ENCODE data around the gene KRT14.
A peak's percentile ranks its signal among the peaks of the same experiment; 100 is the strongest.
"Not testable (repeated sequence)": the region's sequence is repeated elsewhere in the genome, so short reads cannot be mapped to it uniquely, and the experiment has no call there.

KRT14 gene

DNA sequence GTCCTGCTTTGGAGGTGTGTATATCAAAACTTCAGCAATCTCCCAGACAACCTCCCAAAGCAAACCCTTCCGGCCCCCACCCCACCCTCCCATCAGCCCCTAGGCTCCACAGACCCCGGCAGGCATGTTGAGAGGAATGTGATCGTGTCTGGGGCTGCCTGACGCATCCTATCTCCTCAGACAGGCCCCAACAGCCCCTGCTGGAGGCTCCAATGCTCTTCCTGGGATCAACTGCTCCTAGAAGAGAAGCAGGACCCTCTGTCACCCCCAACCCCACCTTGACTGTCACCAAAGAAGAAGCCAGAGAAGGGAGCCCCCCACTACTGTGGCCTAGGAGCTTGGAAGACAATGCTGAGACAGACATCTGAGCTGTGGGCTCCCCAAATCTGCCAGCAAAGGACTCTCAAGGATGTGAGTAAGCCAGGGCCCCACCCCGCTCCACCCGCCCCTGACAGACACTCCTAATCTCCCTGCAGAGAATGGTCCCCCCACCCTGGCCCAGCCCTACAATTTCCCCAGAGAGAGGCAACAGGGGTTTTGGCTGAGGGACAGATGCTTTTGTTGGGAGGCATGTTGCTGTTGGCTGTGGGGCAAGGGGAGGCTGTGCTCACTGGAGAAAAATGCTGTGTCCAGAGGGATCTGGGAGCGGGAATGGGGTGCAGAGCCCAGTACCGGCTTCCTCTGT is 1.6 kb upstream of the KRT14 start:
- no peak overlapping the region for H3K4me3 ChIP-seq (ENCODE audit: low read length in 2 of 2)
- H4K91ac ChIP-seq (ENCODE audit: low read depth, low read length, poor library complexity): no peak overlapping the region
- H2AFZ ChIP-seq (ENCODE audit: low read length): no peak overlapping the region
- H3K36me3 ChIP-seq (replicated peaks in 1 of 2; ENCODE audit: control insufficient read depth in 2 of 2, insufficient read depth in 2 of 2, low read length in 2 of 2): no peaks in the 10 kb centered on the region
- no peak overlapping the region for H3K23ac ChIP-seq (ENCODE audit: low read depth, low read length, poor library complexity)
- H3K27ac ChIP-seq (replicated peaks; ENCODE audit: low read length): no peak overlapping the region
- H2AK5ac ChIP-seq (ENCODE audit: low read depth, low read length): no peak overlapping the region
- peaks cover 0 to 4% (median 0%) of the 10 kb centered on the region in 3 experiments for H3K27me3 ChIP-seq (ENCODE audit: control insufficient read depth in 3 of 3, insufficient read depth in 3 of 3, low read depth in 1 of 3, low read length in 3 of 3)
- H3K79me1 ChIP-seq (ENCODE audit: low read depth, low read length): peaks cover 2% of the 10 kb centered on the region
- no peak overlapping the region for H3K4ac ChIP-seq (ENCODE audit: low read length)
- WGBS, 2 donors (ENCODE audit: extremely low coverage in 2 of 2, insufficient read length in 2 of 2, insufficient replicate concordance in 1 of 2): no CpG with 5 or more reads among the region's 8 CpGs
- no peak for DNase-seq (ENCODE audit: low spot score)
- H3K9ac ChIP-seq (ENCODE audit: low read depth, low read length, poor library complexity): no peak overlapping the region
- H3K9me3 ChIP-seq (replicated peaks in 1 of 2; ENCODE audit: control insufficient read depth in 2 of 2, insufficient read depth in 1 of 2, low read depth in 1 of 2, low read length in 2 of 2): no peaks in the 10 kb centered on the region
- H3K4me1 ChIP-seq (ENCODE audit: control insufficient read depth in 2 of 2, insufficient read depth in 1 of 2, low read depth in 1 of 2, low read length in 2 of 2): peaks cover 0 to 4% of the 10 kb centered on the region in 2 donors
- H2BK15ac ChIP-seq (ENCODE audit: low read length): no peak overlapping the region
- H2BK5ac ChIP-seq (ENCODE audit: low read length): no peak overlapping the region
- H2BK120ac ChIP-seq (ENCODE audit: low read depth, low read length): no peak overlapping the region
- no peak overlapping the region for H4K8ac ChIP-seq (ENCODE audit: low read depth, low read length)
- H2BK12ac ChIP-seq (ENCODE audit: low read length): no peak overlapping the region
- no peak overlapping the region for H3K14ac ChIP-seq (ENCODE audit: low read length)
- no peak overlapping the region for H3K4me2 ChIP-seq (ENCODE audit: insufficient read depth, low read length, poor library complexity, severe bottlenecking)
- no peak overlapping the region for H3K18ac ChIP-seq (ENCODE audit: low read length)

- peak overlapping the region; percentile 50 for H2AK5ac ChIP-seq (ENCODE audit: low read depth, low read length)
- H2BK120ac ChIP-seq (ENCODE audit: low read depth, low read length): no peak overlapping the region
- no peak overlapping the region for H4K8ac ChIP-seq (ENCODE audit: low read depth, low read length)
- H3K27ac ChIP-seq (replicated peaks; ENCODE audit: low read length): no peak overlapping the region
- no peak overlapping the region for H2BK12ac ChIP-seq (ENCODE audit: low read length)
- no peak overlapping the region for H3K4me3 ChIP-seq (ENCODE audit: low read length in 2 of 2)
- H3K36me3 ChIP-seq (replicated peaks in 1 of 2; ENCODE audit: control insufficient read depth in 2 of 2, insufficient read depth in 2 of 2, low read length in 2 of 2): no peaks in the 10 kb centered on the region
- H3K4ac ChIP-seq (ENCODE audit: low read length): no peak overlapping the region
- no peak overlapping the region for H3K18ac ChIP-seq (ENCODE audit: low read length)
- no peak overlapping the region for H2BK5ac ChIP-seq (ENCODE audit: low read length)
- no peaks in the 10 kb centered on the region for H3K4me1 ChIP-seq (ENCODE audit: control insufficient read depth in 2 of 2, insufficient read depth in 1 of 2, low read depth in 1 of 2, low read length in 2 of 2)
- H3K27me3 ChIP-seq (ENCODE audit: control insufficient read depth in 3 of 3, insufficient read depth in 3 of 3, low read depth in 1 of 3, low read length in 3 of 3): peaks cover 0 to 4% (median 0%) of the 10 kb centered on the region in 3 experiments
- no peak overlapping the region for H4K91ac ChIP-seq (ENCODE audit: low read depth, low read length, poor library complexity)
- no peak overlapping the region for H3K4me2 ChIP-seq (ENCODE audit: insufficient read depth, low read length, poor library complexity, severe bottlenecking)
- no peak overlapping the region for H3K23ac ChIP-seq (ENCODE audit: low read depth, low read length, poor library complexity)
- no peak overlapping the region for H2BK15ac ChIP-seq (ENCODE audit: low read length)
- no peak for DNase-seq (ENCODE audit: low spot score)
- H3K14ac ChIP-seq (ENCODE audit: low read length): no peak overlapping the region
- no CpG with 5 or more reads among the region's 5 CpGs for WGBS, 2 donors (ENCODE audit: extremely low coverage in 2 of 2, insufficient read length in 2 of 2, insufficient replicate concordance in 1 of 2)
- no peaks in the 10 kb centered on the region for H3K9me3 ChIP-seq (replicated peaks in 1 of 2; ENCODE audit: control insufficient read depth in 2 of 2, insufficient read depth in 1 of 2, low read depth in 1 of 2, low read length in 2 of 2)
- H3K9ac ChIP-seq (ENCODE audit: low read depth, low read length, poor library complexity): no peak overlapping the region
- peaks cover 2% of the 10 kb centered on the region for H3K79me1 ChIP-seq (ENCODE audit: low read depth, low read length)
- no peak overlapping the region for H2AFZ ChIP-seq (ENCODE audit: low read length)
These were observed 1.2 kb downstream of the KRT14 start for GRCh38 chr17:41585301-41586056.

DNA sequence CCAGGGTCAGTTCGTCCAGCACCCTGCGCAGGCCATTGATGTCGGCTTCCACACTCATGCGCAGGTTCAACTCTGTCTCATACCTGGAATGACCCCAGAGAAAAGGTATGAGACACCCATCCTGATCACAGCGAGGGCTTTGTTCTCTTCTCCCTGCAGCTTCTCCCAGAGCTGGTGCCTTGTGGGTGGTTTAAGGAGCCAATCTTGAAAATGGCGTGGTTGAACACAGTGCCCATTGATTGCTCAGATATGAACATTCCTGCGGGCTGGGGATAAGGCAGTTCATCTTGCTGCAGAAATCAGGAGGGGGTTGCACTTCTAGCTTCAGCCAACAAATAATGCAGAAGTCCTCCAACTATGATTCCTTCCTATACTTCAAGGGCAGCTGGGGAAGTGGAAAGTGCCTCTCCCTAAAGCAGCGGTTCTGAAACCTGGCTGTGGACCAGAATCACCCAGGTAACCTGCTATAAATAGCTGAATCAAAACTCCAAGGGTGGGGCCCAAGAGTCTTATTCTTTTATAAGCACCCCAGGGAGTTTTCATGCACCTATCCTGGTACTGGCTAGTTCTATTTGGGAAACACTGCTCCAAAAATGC is 2.3 kb downstream of the KRT14 start:
- H3K18ac ChIP-seq (ENCODE audit: low read length); H2BK15ac ChIP-seq (ENCODE audit: low read length); H3K4me3 ChIP-seq (ENCODE audit: low read length in 2 of 2); H3K27ac ChIP-seq (replicated peaks; ENCODE audit: low read length); H3K79me1 ChIP-seq (ENCODE audit: low read depth, low read length); H3K9ac ChIP-seq (ENCODE audit: low read depth, low read length, poor library complexity); H4K8ac ChIP-seq (ENCODE audit: low read depth, low read length); H3K4me1 ChIP-seq (ENCODE audit: control insufficient read depth in 2 of 2, insufficient read depth in 1 of 2, low read depth in 1 of 2, low read length in 2 of 2); H3K4ac ChIP-seq (ENCODE audit: low read length); H3K23ac ChIP-seq (ENCODE audit: low read depth, low read length, poor library complexity); H2AFZ ChIP-seq (ENCODE audit: low read length); H2BK120ac ChIP-seq (ENCODE audit: low read depth, low read length); H2BK12ac ChIP-seq (ENCODE audit: low read length); H3K27me3 ChIP-seq (ENCODE audit: control insufficient read depth in 3 of 3, insufficient read depth in 3 of 3, low read depth in 1 of 3, low read length in 3 of 3); H3K4me2 ChIP-seq (ENCODE audit: insufficient read depth, low read length, poor library complexity, severe bottlenecking); H4K91ac ChIP-seq (ENCODE audit: low read depth, low read length, poor library complexity); H3K9me3 ChIP-seq (replicated peaks in 1 of 2; ENCODE audit: control insufficient read depth in 2 of 2, insufficient read depth in 1 of 2, low read depth in 1 of 2, low read length in 2 of 2); H3K14ac ChIP-seq (ENCODE audit: low read length); H3K36me3 ChIP-seq (replicated peaks in 1 of 2; ENCODE audit: control insufficient read depth in 2 of 2, insufficient read depth in 2 of 2, low read length in 2 of 2); DNase-seq (ENCODE audit: low spot score); H2AK5ac ChIP-seq (ENCODE audit: low read depth, low read length); H2BK5ac ChIP-seq (ENCODE audit: low read length): not testable (repeated sequence)
- no CpG with 5 or more reads among the region's 8 CpGs for WGBS, 2 donors (ENCODE audit: extremely low coverage in 2 of 2, insufficient read length in 2 of 2, insufficient replicate concordance in 1 of 2)

Data from neuronal stem cell (in vitro differentiated cells).